HepG2 (cell line): ENCODE results near the gene KLF16. TPM values are rescaled to one million over a fixed set of nuclear protein-coding genes. Genes with fewer than 3 reads are reported as not detected.

Source experiments
- AHR ChIP-seq: IDR thresholded peaks from 2 replicates; pipeline ENCODE4 v1.6.1; 2018; ENCODE audit warnings: missing genetic modification reagents, missing compliant biosample characterization
- AKAP8 ChIP-seq: sonication (generic); formaldehyde crosslinking; IDR thresholded peaks from 2 replicates; pipeline ENCODE4 v1.5.1; 2020; ENCODE audit warnings: mild to moderate bottlenecking, missing genetic modification reagents
- CC2D1A ChIP-seq: sonication (generic); formaldehyde crosslinking; IDR thresholded peaks from 2 replicates; pipeline ENCODE4 v1.8.1; 2023; ENCODE audit warnings: mild to moderate bottlenecking, missing genetic modification reagents
- E2F5 ChIP-seq: sonication (generic); formaldehyde crosslinking; conservative IDR thresholded peaks from 2 replicates; pipeline ENCODE4 v1.4.0; 2020; ENCODE audit warnings: missing genetic modification reagents
- GLMP ChIP-seq: sonication (generic); formaldehyde crosslinking; IDR thresholded peaks from 2 replicates; pipeline ENCODE4 v1.9.0; 2021; ENCODE audit warnings: missing genetic modification reagents, mild to moderate bottlenecking, borderline replicate concordance
- JDP2 ChIP-seq: sonication (generic); formaldehyde crosslinking; IDR thresholded peaks from 2 replicates; pipeline ENCODE4 v1.8.1; 2022; ENCODE audit warnings: missing genetic modification reagents, borderline replicate concordance
- KDM5B ChIP-seq: sonication (generic); formaldehyde crosslinking; IDR thresholded peaks from 2 replicates; pipeline ENCODE4 v1.4.0; 2020; ENCODE audit warnings: missing genetic modification reagents, mild to moderate bottlenecking, borderline replicate concordance
- LBX2 ChIP-seq: sonication (generic); formaldehyde crosslinking; IDR thresholded peaks from 2 replicates; pipeline ENCODE4 v1.5.0; 2020; ENCODE audit warnings: missing genetic modification reagents, mild to moderate bottlenecking, borderline replicate concordance
- MTA3 ChIP-seq: sonication (generic); formaldehyde crosslinking; IDR thresholded peaks from 2 replicates; pipeline ENCODE4 v1.4.0; 2020; ENCODE audit warnings: missing genetic modification reagents
- TRIM24 ChIP-seq: sonication (generic); formaldehyde crosslinking; IDR thresholded peaks from 2 replicates; pipeline ENCODE4 v1.8.0; 2022; ENCODE audit warnings: mild to moderate bottlenecking, missing genetic modification reagents
- ZHX2 ChIP-seq, 2 experiments: sonication (generic) in 1 of 2; formaldehyde crosslinking in 1 of 2; IDR thresholded peaks; 2 replicates each; pipeline versions ENCODE4 v1.6.1 to v1.9.0; 2014 to 2022; ENCODE audit warnings: antibody characterized with exemption in 1 of 2, borderline replicate concordance in 1 of 2, inconsistent platforms in 1 of 2, low read depth in 1 of 2, missing genetic modification reagents in 1 of 2
- ZNF253 ChIP-seq: sonication (generic); formaldehyde crosslinking; IDR thresholded peaks from 2 replicates; pipeline ENCODE4 v1.8.0; 2022; ENCODE audit warnings: mild to moderate bottlenecking, missing genetic modification reagents, borderline replicate concordance
- ZNF256 ChIP-seq: sonication (generic); formaldehyde crosslinking; conservative IDR thresholded peaks from 2 replicates; pipeline ENCODE4 v1.4.0; 2020; ENCODE audit warnings: missing genetic modification reagents
- ZNF550 ChIP-seq: sonication (generic); formaldehyde crosslinking; IDR thresholded peaks from 2 replicates; pipeline ENCODE4 v1.4.0; 2020; ENCODE audit warnings: mild to moderate bottlenecking, missing genetic modification reagents, borderline replicate concordance
- ZNF557 ChIP-seq: sonication (generic); formaldehyde crosslinking; IDR thresholded peaks from 2 replicates; pipeline ENCODE4 v1.4.0; 2020; ENCODE audit warnings: missing genetic modification reagents
- ZNF558 ChIP-seq: sonication (generic); formaldehyde crosslinking; IDR thresholded peaks from 2 replicates; pipeline ENCODE4 v1.9.0; 2022; ENCODE audit warnings: mild to moderate bottlenecking, missing genetic modification reagents, borderline replicate concordance
- ZNF691 ChIP-seq: sonication (generic); formaldehyde crosslinking; IDR thresholded peaks from 2 replicates; pipeline ENCODE4 v1.4.0; 2020; ENCODE audit warnings: missing genetic modification reagents, low read depth, mild to moderate bottlenecking, borderline replicate concordance
- ZNF83 ChIP-seq: sonication (generic); formaldehyde crosslinking; IDR thresholded peaks from 2 replicates; pipeline ENCODE4 v1.4.0; 2020; ENCODE audit warnings: missing genetic modification reagents, mild to moderate bottlenecking, borderline replicate concordance
- ZSCAN29 ChIP-seq: sonication (generic); formaldehyde crosslinking; conservative IDR thresholded peaks from 2 replicates; pipeline ENCODE4 v1.4.0; 2020; ENCODE audit warnings: mild to moderate bottlenecking, missing genetic modification reagents
- polyA plus RNA-seq, 8 experiments: library from polyadenylated mRNA; depleted of rRNA in 3 of 8; stranded (reverse) in 7 of 8; unstranded in 1 of 8; fragments of >200 nt; fragmentation: Illumina TruSeq in 4 of 8; extraction: Trizol in 4 of 8; gene quantifications; 2 replicates each; pipeline versions ENCODE4 v1.2.1 to v1.2.3, GENCODE V29; 2011 to 2016; ENCODE audit warnings: low read depth in 4 of 8, missing spikeins in 1 of 8, mixed read lengths in 1 of 8; ENCODE audit not compliant: insufficient read depth in 1 of 8
- total RNA-seq, 5 experiments: library from RNA; depleted of rRNA; stranded (reverse); fragments of >200 nt; fragmentation: Illumina TruSeq; extraction: Trizol; gene quantifications; 2 replicates each; pipeline ENCODE4 v1.2.3, GENCODE V29; 2016; ENCODE audit warnings: low read depth in 1 of 5

KLF16 gene
- total and polyA plus RNA-seq, 2 of the 13 experiments (the other 11 are each of a cell fraction or from before 2014, with no cell fraction given) = 3.5 to 6.7 TPM

- no peak for TF ChIP-seq ZNF83 (CRISPR knock-in tag)
- TF ChIP-seq AHR (CRISPR knock-in tag) = 0 out of 2 replicates have a peak, but pooled peaks have one; percentile 34
- no peak for TF ChIP-seq MTA3
- peak; percentile 68; the same call in 1 of the 2 replicates for TF ChIP-seq ZNF691 (CRISPR knock-in tag)
- TF ChIP-seq AKAP8 = peak; percentile 52; the same call in 1 of the 2 replicates
- no peak for TF ChIP-seq GLMP (CRISPR knock-in tag)
- peak; percentile 60; the same call in 1 of the 2 replicates for TF ChIP-seq E2F5
- no peak for TF ChIP-seq ZNF253
- TF ChIP-seq LBX2 (CRISPR knock-in tag) = no peak
- TF ChIP-seq ZNF557 (CRISPR knock-in tag) = no peak; the same call in 1 of the 2 replicates
- 0 out of 2 replicates have a peak, but pooled peaks have one; percentile 40 for TF ChIP-seq ZNF550 (CRISPR knock-in tag)
- no peak for TF ChIP-seq TRIM24
- TF ChIP-seq ZNF256 (CRISPR knock-in tag) = no peak; the same call in 1 of the 2 replicates
- TF ChIP-seq ZHX2 (IDR thresholded peaks at IDR 0.05; ENCODE audit: low read depth) = no peak
- TF ChIP-seq ZHX2 (CRISPR knock-in tag; IDR thresholded peaks at IDR 0.05; ENCODE audit: borderline replicate concordance) = no peak
- TF ChIP-seq ZNF558 (CRISPR knock-in tag) = no peak
- TF ChIP-seq ZSCAN29 (CRISPR knock-in tag) = 0 out of 2 replicates have a peak, but pooled peaks have one; percentile 40
- peak; percentile 73; the same call in 1 of the 2 replicates for TF ChIP-seq KDM5B (CRISPR knock-in tag)
- TF ChIP-seq CC2D1A (CRISPR knock-in tag) = peak; percentile 82; the same call in 1 of the 2 replicates
- TF ChIP-seq JDP2 (CRISPR knock-in tag) = no peak
Measured at GRCh38 chr19:1812426-1813191, 50.8 kb downstream of the KLF16 start (continued).
